ENCODE measurements around the gene PSMB11. TPM values are rescaled to one million over a fixed set of nuclear protein-coding genes. Genes with fewer than 3 reads are reported as not detected.
A peak's percentile ranks its signal among the peaks of the same experiment; 100 is the strongest.

Gene PSMB11
- total RNA-seq, 1 experiment from 2014 or later: not detected

DNA sequence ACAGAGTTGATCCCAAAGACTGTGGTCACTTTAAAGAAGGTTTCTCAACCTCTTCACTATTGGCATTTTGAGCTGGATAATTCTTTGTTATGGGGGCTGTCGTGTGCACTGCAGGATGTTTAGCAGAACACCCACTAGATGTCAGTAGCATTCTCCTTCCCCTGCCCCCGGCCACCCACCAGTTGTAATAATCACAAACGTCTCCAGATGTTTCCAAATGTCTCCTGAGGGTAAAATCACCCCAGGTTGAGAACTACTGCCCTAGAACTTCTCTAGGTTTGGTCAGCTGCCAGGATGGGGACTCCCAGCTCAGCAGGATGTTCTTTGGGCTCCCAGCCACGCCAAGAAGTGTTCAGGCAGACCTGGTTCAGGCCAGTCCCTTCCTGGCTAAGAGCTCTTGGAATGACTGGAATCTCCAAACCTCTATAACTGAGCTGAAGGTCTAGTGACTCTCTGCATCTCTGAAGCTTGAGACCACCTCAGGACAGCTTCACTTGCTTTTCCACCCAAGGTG lies 47.2 kb upstream of the PSMB11 start:
- no TSS peak for BruUV-seq (replicated peaks)

DNA sequence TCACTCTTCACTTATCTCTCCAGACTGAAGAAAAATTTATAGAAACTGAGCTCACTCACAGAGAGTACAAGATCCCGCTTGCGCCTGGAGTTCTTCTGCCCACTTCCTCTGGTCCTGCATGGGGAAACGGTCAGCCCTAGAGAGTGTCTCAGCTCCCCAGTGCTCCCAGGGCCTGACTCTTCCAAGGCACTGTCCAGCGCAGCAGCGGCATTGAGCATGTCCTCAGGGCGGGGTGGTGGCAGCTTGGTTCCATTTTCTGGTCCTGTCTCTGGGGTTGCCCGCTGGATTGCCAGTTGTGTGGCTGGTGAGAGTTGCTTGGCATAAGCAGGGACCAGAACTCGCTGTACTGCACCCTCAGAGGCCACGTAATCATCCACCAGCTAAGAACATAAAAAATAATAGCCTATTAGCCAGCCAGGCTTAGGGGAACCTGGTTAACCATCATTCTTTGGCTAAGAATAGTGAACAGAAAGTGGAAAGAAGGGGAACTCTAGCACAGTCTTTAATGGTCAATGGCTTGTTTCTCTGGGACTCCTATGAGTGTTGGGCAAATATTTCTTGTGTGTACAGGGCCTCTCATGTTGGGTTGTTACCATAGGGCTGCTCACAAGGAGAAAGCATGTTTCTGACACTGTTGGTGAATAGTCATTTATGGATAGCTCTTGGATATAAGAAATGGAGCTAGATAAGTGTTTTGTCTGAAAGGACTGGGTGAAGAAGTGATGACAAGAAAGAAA lies 46.0 kb upstream of the PSMB11 start:
- Histone ChIP-seq H3K9me3 (ENCODE audit: low read length) (no peaks in the 10 kb centered on the region), H3K27ac (ENCODE audit: low read length) (no peak overlapping the region), H3K4me3 (ENCODE audit: low read length) (no peak overlapping the region), H3K4me2 (ENCODE audit: low read length) (no peak overlapping the region), H3K9me2 (replicated peaks; ENCODE audit: low read length) (no peaks in the 10 kb centered on the region), H3F3A (ENCODE audit: low read length, unreplicated experiment) (no peaks in the 10 kb centered on the region), H4K20me1 (ENCODE audit: low read length) (no peaks in the 10 kb centered on the region), H3K27me3 (ENCODE audit: low read length) (no peaks in the 10 kb centered on the region), H3K79me2 (ENCODE audit: low read length) (no peaks in the 10 kb centered on the region), H3K9ac (ENCODE audit: low read length) (no peak overlapping the region), H3K36me3 (ENCODE audit: low read depth, low read length) (no peaks in the 10 kb centered on the region), H2AFZ (ENCODE audit: low read length) (no peak overlapping the region), H3K4me1 (ENCODE audit: insufficient read depth, low read length) (peaks cover 5% of the 10 kb centered on the region; the same call in 1 of the 2 replicates)
- no peak for ATAC-seq
- DNase-seq: no peak
- ChIA-PET CTCF (interaction anchor here (0.6 to 2.7 kb wide), 3 partner anchors 10 to 1014 kb away, joined by 3 to 22 read pairs (median 20); partner anchors contain the start of gene CDH24), POLR2A (ENCODE audit: unreplicated experiment) (no interaction called here)
- intact Hi-C loops (cut with micrococcal nuclease): loop anchor here (2.0 kb wide), 1 partner anchor 29 kb away; no protein-coding TSS in a partner anchor
- BruUV-seq (replicated peaks): no TSS peak
- TF ChIP-seq EZH2 (IDR thresholded peaks at IDR 0.05; ENCODE audit: low read length, unreplicated experiment) (no peak), EZH2phosphoT487 (IDR thresholded peaks at IDR 0.05; ENCODE audit: borderline replicate concordance, low read length) (no peak)
- TF ChIP-seq, protein P1, sequence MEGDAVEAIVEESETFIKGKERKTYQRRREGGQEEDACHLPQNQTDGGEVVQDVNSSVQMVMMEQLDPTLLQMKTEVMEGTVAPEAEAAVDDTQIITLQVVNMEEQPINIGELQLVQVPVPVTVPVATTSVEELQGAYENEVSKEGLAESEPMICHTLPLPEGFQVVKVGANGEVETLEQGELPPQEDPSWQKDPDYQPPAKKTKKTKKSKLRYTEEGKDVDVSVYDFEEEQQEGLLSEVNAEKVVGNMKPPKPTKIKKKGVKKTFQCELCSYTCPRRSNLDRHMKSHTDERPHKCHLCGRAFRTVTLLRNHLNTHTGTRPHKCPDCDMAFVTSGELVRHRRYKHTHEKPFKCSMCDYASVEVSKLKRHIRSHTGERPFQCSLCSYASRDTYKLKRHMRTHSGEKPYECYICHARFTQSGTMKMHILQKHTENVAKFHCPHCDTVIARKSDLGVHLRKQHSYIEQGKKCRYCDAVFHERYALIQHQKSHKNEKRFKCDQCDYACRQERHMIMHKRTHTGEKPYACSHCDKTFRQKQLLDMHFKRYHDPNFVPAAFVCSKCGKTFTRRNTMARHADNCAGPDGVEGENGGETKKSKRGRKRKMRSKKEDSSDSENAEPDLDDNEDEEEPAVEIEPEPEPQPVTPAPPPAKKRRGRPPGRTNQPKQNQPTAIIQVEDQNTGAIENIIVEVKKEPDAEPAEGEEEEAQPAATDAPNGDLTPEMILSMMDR (conservative IDR thresholded peaks at IDR 0.05; ENCODE audit: low read depth, low read length): no peak

More for the DNA sequence above, 47.2 kb upstream of the PSMB11 start:
- H3K9me3 ChIP-seq (ENCODE audit: low read length): no peaks in the 10 kb centered on the region
- H4K20me1 ChIP-seq (ENCODE audit: low read length): no peaks in the 10 kb centered on the region
- peak overlapping the region; percentile 22; the same call in 1 of the 2 replicates for H3K4me2 ChIP-seq (ENCODE audit: low read length)
- H3K9me2 ChIP-seq (replicated peaks; ENCODE audit: low read length): no peaks in the 10 kb centered on the region
- peak; percentile 52 for DNase-seq
- no peaks in the 10 kb centered on the region for H3K79me2 ChIP-seq (ENCODE audit: low read length)
- no peaks in the 10 kb centered on the region for H3K36me3 ChIP-seq (ENCODE audit: low read depth, low read length)
- H3K27ac ChIP-seq (ENCODE audit: low read length): no peak overlapping the region
- intact Hi-C loops (cut with micrococcal nuclease): loop anchor here (1.0 to 2.0 kb wide), 2 partner anchors 30 to 63 kb away; no protein-coding TSS in a partner anchor
- H3K4me3 ChIP-seq (ENCODE audit: low read length): no peak overlapping the region
- peak overlapping the region; percentile 63 for H2AFZ ChIP-seq (ENCODE audit: low read length)
- TF ChIP-seq EZH2 (IDR thresholded peaks at IDR 0.05; ENCODE audit: low read length, unreplicated experiment): no peak
- TF ChIP-seq, protein P1 (conservative IDR thresholded peaks at IDR 0.05; ENCODE audit: low read depth, low read length): peak; percentile 76
- no peak for TF ChIP-seq EZH2phosphoT487 (IDR thresholded peaks at IDR 0.05; ENCODE audit: borderline replicate concordance, low read length)
- ChIA-PET CTCF (interaction anchor here (0.6 to 2.7 kb wide), 13 partner anchors 9 to 707 kb away, joined by 3 to 22 read pairs (median 6); partner anchors contain the start of genes C14orf119 and CDH24), POLR2A (ENCODE audit: unreplicated experiment) (interaction anchor here (0.6 kb wide), 2 partner anchors 11 to 124 kb away, joined by 3 to 5 read pairs; no protein-coding TSS in a partner anchor)
- H3K9ac ChIP-seq (ENCODE audit: low read length): no peak overlapping the region
- H3K4me1 ChIP-seq (ENCODE audit: insufficient read depth, low read length): peaks cover 5% of the 10 kb centered on the region; the same call in 1 of the 2 replicates
- ATAC-seq: peak; percentile 90
- no peaks in the 10 kb centered on the region for H3F3A ChIP-seq (ENCODE audit: low read length, unreplicated experiment)
- no peaks in the 10 kb centered on the region for H3K27me3 ChIP-seq (ENCODE audit: low read length)

Data from PC-3 (cell line).